Spleen (tissue), 11 donors: ENCODE measurements around the gene MUC5B. TPM values are rescaled to one million over a fixed set of nuclear protein-coding genes. Genes with fewer than 3 reads are reported as not detected.

Source experiments
- DNase-seq: peaks from one replicate; pipeline ENCODE4 v3.0.0-alpha.2; 2020
- H3K27ac ChIP-seq, 8 donors: fragments of 200-600 bp; sonication (generic) in 7 of 8; 1 replicate in 4 of 8; 2 replicates in 4 of 8; pipeline versions ENCODE4 v1.5.0 to v1.8.0; 2016 to 2021; ENCODE audit warnings: inconsistent platforms in 4 of 8, mild to moderate bottlenecking in 4 of 8, moderate library complexity in 1 of 8
- H3K27me3 ChIP-seq, 7 donors: fragments of 200-600 bp; sonication (generic) in 6 of 7; replicated peaks in 1 of 7; 1 replicate in 4 of 7; 2 replicates in 3 of 7; pipeline versions ENCODE4 v1.5.0 to v1.8.0; 2016 to 2021; ENCODE audit warnings: inconsistent platforms in 3 of 7, mild to moderate bottlenecking in 1 of 7
- H3K36me3 ChIP-seq, 6 donors: fragments of 200-600 bp; sonication (generic) in 5 of 6; 1 replicate in 4 of 6; 2 replicates in 2 of 6; pipeline versions ENCODE4 v1.5.0 to v1.8.0; 2016 to 2021; ENCODE audit warnings: inconsistent platforms in 2 of 6
- H3K4me1 ChIP-seq, 6 donors: fragments of 200-600 bp; sonication (generic) in 5 of 6; 1 replicate in 3 of 6; 2 replicates in 3 of 6; pipeline versions ENCODE4 v1.5.0 to v1.8.0; 2016 to 2021; ENCODE audit warnings: inconsistent platforms in 3 of 6
- H3K4me3 ChIP-seq, 8 donors: fragments of 200-600 bp; sonication (generic) in 7 of 8; 1 replicate in 4 of 8; 2 replicates in 4 of 8; pipeline versions ENCODE4 v1.5.0 to v1.8.0; 2016 to 2021; ENCODE audit warnings: inconsistent platforms in 4 of 8, mild to moderate bottlenecking in 4 of 8, moderate library complexity in 2 of 8
- H3K9me3 ChIP-seq, 8 donors: fragments of 200-600 bp; sonication (generic) in 7 of 8; 1 replicate in 4 of 8; 2 replicates in 4 of 8; pipeline versions ENCODE4 v1.5.0 to v1.8.0; 2016 to 2021; ENCODE audit warnings: inconsistent platforms in 4 of 8
- CTCF ChIP-seq, 11 experiments: fragments of 200-600 bp in 7 of 11; fragments of 450-650 bp in 4 of 11; sonication (generic) in 4 of 11; IDR thresholded peaks in 8 of 11; conservative IDR thresholded peaks in 3 of 11; 1 replicate in 7 of 11; 2 replicates in 4 of 11; pipeline versions ENCODE4 v1.4.0 to v1.8.0; 2016 to 2021; ENCODE audit warnings: antibody characterized with exemption in 11 of 11, inconsistent platforms in 4 of 11, mild to moderate bottlenecking in 1 of 11
- POLR2A ChIP-seq, 3 donors: fragments of 450-650 bp; IDR thresholded peaks; one replicate each; pipeline ENCODE4 v1.5.1; 2017; ENCODE audit warnings: antibody characterized with exemption in 3 of 3, mild to moderate bottlenecking in 1 of 3
- POLR2AphosphoS5 ChIP-seq, 3 donors: sonication (generic); formaldehyde crosslinking; IDR thresholded peaks; one replicate each; pipeline ENCODE4 v1.5.1; 2017; ENCODE audit warnings: antibody characterized with exemption in 3 of 3
- WGBS, 5 donors: extraction: QIAGEN DNeasy Blood & Tissue Kit in 3 of 5; methylation state at CpG; one replicate each; pipeline versions ENCODE4 v1.1.5 to v1.1.7; 2013 to 2018; 5-methylcytosine and 5-hydroxymethylcytosine counted together
- intact Hi-C: fragments of 100-400 bp; cut with DNase I; formaldehyde crosslinking; loops from one replicate; pipeline ENCODE4 v1.15.0; 2023; ENCODE audit warnings: low total_unique reads
- polyA plus RNA-seq, 3 donors: library from polyadenylated mRNA; stranded (reverse); fragments of 200-250 nt; gene quantifications; one replicate each; pipeline ENCODE4 v1.2.1, GENCODE V29; 2013
- total RNA-seq, 7 donors: library from RNA; depleted of rRNA in 3 of 7; stranded (reverse); fragments of >200 nt in 3 of 7; fragmentation: NEBNext Ultra II Directional in 4 of 7; extraction: Animal tissue kit (Norgen Biotek cat#: 25700) in 4 of 7; gene quantifications; one replicate each; pipeline versions ENCODE4 v1.1.0 to v1.2.1, GENCODE V29; 2016 to 2021
- donor health status: healthy with polysubstance abuse.
- donor health status: DM: no; HTN: no; CAD: no; lungs with moderate emphysema.
- donor health status: DM: no; HTN: no; CAD: no.
- donor health status: Bipolar disorder and iron deficiency.
- donor health status: healthy.
- donor health status: DM: no; HTN: no; CAD: no.
- donor health status: DM: yes; HTN: yes; CAD: no.

The MUC5B gene
- total and polyA plus RNA-seq, 10 donors = under 0.01 to 0.09 (median under 0.01) TPM; not detected in 7

GRCh38 chr11:1217151-1217550 lies 5.7 kb upstream of the MUC5B start:
- TF ChIP-seq CTCF (IDR thresholded peaks at IDR 0.05 in 8 of 11, conservative IDR thresholded peaks at IDR 0.05 in 3 of 11) (no peak), POLR2AphosphoS5 (IDR thresholded peaks at IDR 0.05) (no peak), POLR2A (IDR thresholded peaks at IDR 0.05) (no peak)
- Histone ChIP-seq H3K4me1 (peaks cover 0 to 12% (median 5%) of the 10 kb centered on the region in 6 donors), H3K27me3 (peaks cover 0 to 44% (median 7%) of the 10 kb centered on the region in 7 donors), H3K4me3 (no peak overlapping the region), H3K36me3 (no peaks in the 10 kb centered on the region), H3K27ac (no peak overlapping the region), H3K9me3 (peaks cover under 1 to 24% (median 16%) of the 10 kb centered on the region in 8 donors)
- WGBS, 5 donors = 92 to 94% (median 93%) methylated on average over 17 of the region's 17 CpGs
- intact Hi-C loops = no loop called here
- no peak for DNase-seq

GRCh38 chr11:1218256-1218787 lies 4.5 kb upstream of the MUC5B start:
- DNase-seq = peak; percentile 62
- Histone ChIP-seq H3K27ac (no peak overlapping the region), H3K4me1 (peaks cover 0 to 17% (median 6%) of the 10 kb centered on the region in 6 donors), H3K4me3 (no peak overlapping the region), H3K36me3 (no peaks in the 10 kb centered on the region), H3K27me3 (peaks cover 0 to 56% (median 19%) of the 10 kb centered on the region in 7 donors), H3K9me3 (peaks cover 0 to 12% (median 4%) of the 10 kb centered on the region in 8 donors)
- intact Hi-C loops = no loop called here
- 74 to 77% (median 75%) methylated on average over 13 to 15 of the region's 15 CpGs for WGBS, 5 donors
- no peak for TF ChIP-seq POLR2A (IDR thresholded peaks at IDR 0.05)
- no peak for TF ChIP-seq CTCF (IDR thresholded peaks at IDR 0.05 in 8 of 11, conservative IDR thresholded peaks at IDR 0.05 in 3 of 11)
- no peak for TF ChIP-seq POLR2AphosphoS5 (IDR thresholded peaks at IDR 0.05)

GRCh38 chr11:1218788-1219445 lies 3.9 kb upstream of the MUC5B start:
- intact Hi-C loops = no loop called here
- TF ChIP-seq CTCF (IDR thresholded peaks at IDR 0.05 in 8 of 11, conservative IDR thresholded peaks at IDR 0.05 in 3 of 11) (no peak), POLR2AphosphoS5 (IDR thresholded peaks at IDR 0.05) (no peak), POLR2A (IDR thresholded peaks at IDR 0.05) (no peak)
- H3K27me3 ChIP-seq = peaks cover 0 to 62% (median 25%) of the 10 kb centered on the region in 7 donors
- DNase-seq = peak; percentile 61
- 79 to 93% (median 87%) methylated on average over 5 to 16 of the region's 16 CpGs for WGBS, 5 donors
- no peak overlapping the region for H3K27ac ChIP-seq
- H3K36me3 ChIP-seq = no peaks in the 10 kb centered on the region
- H3K9me3 ChIP-seq = peaks cover 0 to 7% (median 1%) of the 10 kb centered on the region in 8 donors
- H3K4me1 ChIP-seq = peaks cover 0 to 17% (median 6%) of the 10 kb centered on the region in 6 donors
- H3K4me3 ChIP-seq = no peak overlapping the region

GRCh38 chr11:1219446-1219833 lies 3.4 kb upstream of the MUC5B start:
- Histone ChIP-seq H3K9me3 (peaks cover 0 to 2% (median 0%) of the 10 kb centered on the region in 8 donors), H3K27me3 (peaks cover 0 to 67% (median 28%) of the 10 kb centered on the region in 7 donors), H3K27ac (no peak overlapping the region), H3K36me3 (no peaks in the 10 kb centered on the region), H3K4me1 (peaks cover 0 to 17% (median 6%) of the 10 kb centered on the region in 6 donors), H3K4me3 (no peak overlapping the region)
- TF ChIP-seq CTCF (IDR thresholded peaks at IDR 0.05 in 8 of 11, conservative IDR thresholded peaks at IDR 0.05 in 3 of 11) (no peak), POLR2AphosphoS5 (IDR thresholded peaks at IDR 0.05) (no peak), POLR2A (IDR thresholded peaks at IDR 0.05) (no peak)
- 39 to 81% (median 75%) methylated on average over 6 to 10 of the region's 10 CpGs for WGBS, 5 donors
- intact Hi-C loops = no loop called here
- DNase-seq = peak; percentile 58
